H1 (cell line): ENCODE measurements around the gene ZNF407. TPM values are rescaled to one million over a fixed set of nuclear protein-coding genes. Genes with fewer than 3 reads are reported as not detected.

Experiments used
- CTCF ChIA-PET: fragments of 300-600 bp; sonication (Branson Sonifier 250); formaldehyde crosslinking; loops from one replicate; lab custom pipeline; 2021; ENCODE audit not compliant: partially characterized antibody; lab: Charles Lee
- POLR2A ChIA-PET: fragments of 300-600 bp; sonication (Branson Sonifier 250); formaldehyde crosslinking; loops from one replicate; lab custom pipeline; 2021; ENCODE audit warnings: inconsistent platforms; ENCODE audit not compliant: partially characterized antibody; lab: Charles Lee
- DNase-seq, 2 experiments: peaks; one replicate each; pipeline versions ENCODE4 v3.0.0 to v3.0.0-alpha.2; 2010 to 2022; ENCODE audit warnings: low spot score in 2 of 2, low read depth in 1 of 2, mixed read lengths in 1 of 2
- FAIRE-seq: peaks from 2 replicates; lab custom pipeline; 2011; peaks lifted over from hg19 to GRCh38; lab: Jason Lieb, UNC
- H2AFZ ChIP-seq: 2 replicates; pipeline ENCODE4 v1.8.1; 2012; ENCODE audit warnings: low read length, inconsistent platforms
- H2AK5ac ChIP-seq: 2 replicates; pipeline ENCODE4 v1.6.1; 2013; ENCODE audit warnings: low read depth, low read length
- H2BK120ac ChIP-seq: replicated peaks from 2 replicates; pipeline ENCODE3; 2013; ENCODE audit warnings: low read depth, low read length, inconsistent platforms
- H2BK12ac ChIP-seq: 2 replicates; pipeline ENCODE4 v1.6.1; 2013; ENCODE audit warnings: low read depth, low read length
- H2BK15ac ChIP-seq: 2 replicates; pipeline ENCODE4 v1.6.1; 2013; ENCODE audit warnings: low read length
- H2BK20ac ChIP-seq: 2 replicates; pipeline ENCODE4 v1.6.1; 2013; ENCODE audit warnings: low read length
- H2BK5ac ChIP-seq: 2 replicates; pipeline ENCODE4 v1.6.1; 2013; ENCODE audit warnings: low read depth, low read length
- H3K14ac ChIP-seq: 2 replicates; pipeline ENCODE4 v1.6.1; 2013; ENCODE audit warnings: inconsistent platforms; ENCODE audit not compliant: insufficient read length
- H3K18ac ChIP-seq: 2 replicates; pipeline ENCODE4 v1.6.1; 2013; ENCODE audit warnings: low read length; ENCODE audit errors: extremely low read depth
- H3K23ac ChIP-seq: 2 replicates; pipeline ENCODE4 v1.6.1; 2013; ENCODE audit warnings: inconsistent platforms; ENCODE audit not compliant: insufficient read length
- H3K23me2 ChIP-seq: 2 replicates; pipeline ENCODE4 v1.6.1; 2013; ENCODE audit warnings: low read depth, low read length
- H3K27ac ChIP-seq: 2 replicates; pipeline ENCODE4 v1.6.1; 2011; ENCODE audit warnings: low read depth, low read length, inconsistent platforms
- H3K27me3 ChIP-seq, 4 experiments: replicated peaks in 1 of 4; 1 replicate in 1 of 4; 2 replicates in 3 of 4; pipeline versions ENCODE4 v1.6.1 to v1.8.1; 2011 to 2013; ENCODE audit warnings: low read length in 3 of 4, mild to moderate bottlenecking in 3 of 4, inconsistent platforms in 2 of 4, mixed read lengths in 2 of 4, moderate library complexity in 1 of 4; ENCODE audit not compliant: control insufficient read depth in 3 of 4, insufficient read depth in 3 of 4; ENCODE audit errors: extremely low read depth in 1 of 4
- H3K36me3 ChIP-seq, 4 experiments: 2 replicates each; pipeline versions ENCODE4 v1.6.1 to v1.8.1; 2011 to 2013; ENCODE audit warnings: mild to moderate bottlenecking in 4 of 4, low read length in 3 of 4, moderate library complexity in 2 of 4, control low read depth in 1 of 4, inconsistent platforms in 1 of 4; ENCODE audit not compliant: insufficient read depth in 4 of 4, control insufficient read depth in 2 of 4
- H3K4ac ChIP-seq: replicated peaks from 2 replicates; pipeline ENCODE3; 2013; ENCODE audit warnings: low read length, low read depth, mixed read lengths, inconsistent platforms; ENCODE audit not compliant: insufficient read length
- H3K4me1 ChIP-seq, 4 experiments: replicated peaks in 1 of 4; 1 replicate in 1 of 4; 2 replicates in 3 of 4; pipeline versions ENCODE4 v1.6.1 to v1.8.1; 2011 to 2013; ENCODE audit warnings: low read length in 3 of 4, inconsistent platforms in 2 of 4, mixed read lengths in 1 of 4; ENCODE audit not compliant: insufficient read depth in 4 of 4, control insufficient read depth in 3 of 4
- H3K4me2 ChIP-seq, 2 experiments: 2 replicates each; pipeline versions ENCODE4 v1.6.1 to v1.8.1; 2011 to 2013; ENCODE audit warnings: low read depth in 2 of 2, low read length in 2 of 2, control low read depth in 1 of 2, inconsistent platforms in 1 of 2, mild to moderate bottlenecking in 1 of 2; ENCODE audit not compliant: insufficient read depth in 1 of 2
- H3K4me3 ChIP-seq, 4 experiments: fragments of 200-600, 300-600 bp in 1 of 4; sonication (generic), shearing (Covaris generic), sonication (Bioruptor Twin) in 1 of 4; 2 replicates each; pipeline versions ENCODE4 v1.5.1 to v1.8.1; 2011 to 2016; ENCODE audit warnings: low read length in 4 of 4, low read depth in 3 of 4, control low read depth in 2 of 4, inconsistent platforms in 2 of 4, mild to moderate bottlenecking in 2 of 4, mixed read lengths in 1 of 4, moderate library complexity in 1 of 4; ENCODE audit not compliant: insufficient read depth in 2 of 4; ENCODE audit errors: extremely low read depth in 1 of 4
- H3K56ac ChIP-seq: replicated peaks from 2 replicates; pipeline ENCODE3; 2013; ENCODE audit warnings: low read depth, mild to moderate bottlenecking, mixed read lengths, low read length, inconsistent platforms; ENCODE audit not compliant: insufficient read length
- H3K79me1 ChIP-seq: 2 replicates; pipeline ENCODE4 v1.6.1; 2013; ENCODE audit warnings: low read depth, low read length, control low read depth
- H3K79me2 ChIP-seq, 2 experiments: 2 replicates each; pipeline versions ENCODE4 v1.6.1 to v1.8.1; 2012 to 2013; ENCODE audit warnings: low read length in 2 of 2, mild to moderate bottlenecking in 2 of 2, inconsistent platforms in 1 of 2; ENCODE audit not compliant: insufficient read depth in 2 of 2, control insufficient read depth in 1 of 2
- H3K9ac ChIP-seq, 4 experiments: replicated peaks in 1 of 4; 1 replicate in 1 of 4; 2 replicates in 3 of 4; pipeline versions ENCODE4 v1.6.1 to v1.8.1; 2011 to 2013; ENCODE audit warnings: low read depth in 3 of 4, low read length in 3 of 4, control low read depth in 2 of 4, mild to moderate bottlenecking in 2 of 4, moderate library complexity in 2 of 4, inconsistent platforms in 1 of 4; ENCODE audit errors: extremely low read depth in 1 of 4
- H3K9me3 ChIP-seq, 2 experiments: 2 replicates each; pipeline versions ENCODE4 v1.6.1 to v1.8.1; 2012 to 2013; ENCODE audit warnings: mild to moderate bottlenecking in 2 of 2, moderate library complexity in 2 of 2, control low read depth in 1 of 2, inconsistent platforms in 1 of 2, low read depth in 1 of 2, low read length in 1 of 2, mixed read lengths in 1 of 2; ENCODE audit not compliant: insufficient read depth in 2 of 2
- H4K20me1 ChIP-seq, 2 experiments: replicated peaks in 1 of 2; 2 replicates each; pipeline versions ENCODE3 to v1.8.1; 2011 to 2013; ENCODE audit warnings: inconsistent platforms in 2 of 2, low read length in 2 of 2, mild to moderate bottlenecking in 1 of 2; ENCODE audit not compliant: insufficient read depth in 2 of 2, control insufficient read depth in 1 of 2
- H4K5ac ChIP-seq: 2 replicates; pipeline ENCODE4 v1.6.1; 2013; ENCODE audit warnings: low read length, low read depth, mixed read lengths, inconsistent platforms; ENCODE audit not compliant: insufficient read length
- H4K8ac ChIP-seq: 2 replicates; pipeline ENCODE4 v1.8.0; 2013; ENCODE audit warnings: mild to moderate bottlenecking, moderate library complexity, low read length, inconsistent platforms; ENCODE audit not compliant: insufficient read depth; ENCODE audit errors: extremely low read depth
- H4K91ac ChIP-seq: replicated peaks from 2 replicates; pipeline ENCODE3; 2013; ENCODE audit warnings: low read length, mixed read lengths, inconsistent platforms; ENCODE audit not compliant: insufficient read length
- ASH2L ChIP-seq: fragments of 200-600, 300-600 bp; sonication (generic); IDR thresholded peaks from one replicate; pipeline ENCODE4 v1.7.1; 2017; ENCODE audit warnings: low read length
- CBX8 ChIP-seq: fragments of 300-800, 300-1000 bp; sonication (generic); IDR thresholded peaks from 2 replicates; pipeline ENCODE4 v1.7.1; 2016; ENCODE audit warnings: low read depth, low read length, borderline replicate concordance
- RNF2 ChIP-seq: fragments of 200-900, 300-1000 bp; sonication (generic); IDR thresholded peaks from 2 replicates; pipeline ENCODE4 v1.7.1; 2016; ENCODE audit warnings: borderline replicate concordance, low read depth, mild to moderate bottlenecking, antibody characterized with exemption, low read length; ENCODE audit not compliant: poor library complexity, severe bottlenecking; ENCODE audit errors: missing control alignments
- WGBS, 2 experiments: shearing (Covaris generic) in 1 of 2; methylation state at CpG; one replicate each; pipeline versions ENCODE4 v1.1.6 to v1.1.7; 2013 to 2015; ENCODE audit warnings: low lambda C conversion rate in 2 of 2, mixed read lengths in 2 of 2, inconsistent platforms in 1 of 2, low coverage in 1 of 2, missing lambda C conversion rate in 1 of 2; ENCODE audit not compliant: insufficient replicate concordance in 2 of 2, insufficient coverage in 1 of 2, insufficient read length in 1 of 2; ENCODE audit errors: extremely low coverage in 1 of 2, missing lambda C conversion rate in 1 of 2; 5-methylcytosine and 5-hydroxymethylcytosine counted together
- polyA plus RNA-seq, 7 experiments: library from polyadenylated mRNA; depleted of rRNA in 3 of 7; stranded (reverse) in 5 of 7; unstranded in 2 of 7; fragments of >200 nt in 5 of 7; fragments of 200-250 nt in 2 of 7; gene quantifications; 1 replicate in 5 of 7; 2 replicates in 1 of 7; 4 replicates in 1 of 7; pipeline versions ENCODE4 v1.2.1 to v1.2.3, GENCODE V29; 2011 to 2013; ENCODE audit warnings: missing spikeins in 2 of 7, mixed read lengths in 2 of 7
- total RNA-seq: library from RNA; stranded (reverse); fragmentation: NEBNext Ultra II Directional; extraction: Animal tissue kit (Norgen Biotek cat#: 25700); gene quantifications from 2 replicates; pipeline ENCODE4 v1.2.1, GENCODE V29; 2021

Gene ZNF407
- total and polyA plus RNA-seq, 2 of the 8 experiments (the other 6 are each of a cell fraction or from before 2014, with no cell fraction given) = 1.5 to 6.8 TPM

DNA sequence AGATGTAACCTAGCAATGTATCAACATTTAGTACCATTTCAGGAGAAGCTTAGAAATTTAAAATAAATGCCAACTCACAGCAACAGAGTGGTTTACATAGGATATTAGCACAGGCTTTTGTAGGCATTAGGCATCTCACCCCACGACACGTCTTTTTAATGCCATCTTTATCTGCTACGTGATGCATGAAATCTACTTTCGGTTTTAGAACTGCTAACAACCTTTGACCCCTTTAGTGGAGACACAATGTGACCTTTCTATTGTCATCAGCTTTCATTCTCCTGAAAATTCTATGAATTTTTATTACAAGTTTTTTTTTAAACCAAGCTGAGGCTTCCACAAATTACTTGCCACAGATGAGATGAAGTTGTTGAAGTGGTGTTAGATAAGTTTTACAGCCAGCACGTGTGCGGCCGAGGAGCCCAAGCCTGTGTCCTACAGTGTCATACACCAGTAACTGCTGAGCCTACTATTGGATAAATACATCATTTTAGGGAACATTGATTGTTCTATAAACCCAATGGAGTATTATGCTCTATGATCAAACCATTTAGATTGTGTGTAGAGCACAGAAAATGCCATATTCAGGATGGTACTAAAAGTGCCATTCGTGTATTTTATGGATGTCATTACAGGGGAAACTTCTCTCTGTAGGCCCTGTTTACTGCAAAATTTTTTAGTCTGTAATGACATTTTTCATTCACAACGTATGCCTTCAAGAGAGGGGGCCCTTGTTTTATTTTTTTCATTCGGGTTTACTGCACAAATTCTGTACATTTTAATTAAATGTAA, 459.7 kb downstream of the ZNF407 start:
- no peaks in the 10 kb centered on the region for H4K20me1 ChIP-seq
- no peak overlapping the region for H3K9ac ChIP-seq
- no peak overlapping the region for H4K91ac ChIP-seq
- DNase-seq (no peak), FAIRE-seq (no peak)
- H2BK12ac ChIP-seq = no peak overlapping the region
- no peak overlapping the region for H3K4me3 ChIP-seq
- H3K79me1 ChIP-seq = no peaks in the 10 kb centered on the region; the same call in 1 of the 2 replicates
- H3K14ac ChIP-seq = no peak overlapping the region
- H2AK5ac ChIP-seq = no peak overlapping the region
- no peaks in the 10 kb centered on the region for H3K9me3 ChIP-seq
- 96% methylated on average over 10 of the region's 10 CpGs; no CpG with 5 or more reads in 1 of the 2 experiments for WGBS, 2 experiments
- ChIA-PET POLR2A (no interaction called here), CTCF (interaction anchor here (0.8 to 1.5 kb wide), 6 partner anchors 9 to 701 kb away, joined by 3 to 8 read pairs (median 3); no protein-coding TSS in a partner anchor)
- no peak overlapping the region for H3K23ac ChIP-seq
- no peak overlapping the region for H2BK20ac ChIP-seq
- no peaks in the 10 kb centered on the region for H3K23me2 ChIP-seq
- H2BK120ac ChIP-seq = no peak overlapping the region
- no peak overlapping the region for H3K18ac ChIP-seq
- H2BK5ac ChIP-seq = no peak overlapping the region
- no peaks in the 10 kb centered on the region for H3K36me3 ChIP-seq
- no peak overlapping the region for H3K4ac ChIP-seq
- H2BK15ac ChIP-seq = no peak overlapping the region
- no peak overlapping the region for H3K4me2 ChIP-seq
- no peak overlapping the region for H2AFZ ChIP-seq
- no peaks in the 10 kb centered on the region; a peak in 1 of 7 replicates for H3K4me1 ChIP-seq
- no peak overlapping the region for H4K5ac ChIP-seq
- no peaks in the 10 kb centered on the region for H3K27me3 ChIP-seq
- no peak overlapping the region for H4K8ac ChIP-seq
- no peaks in the 10 kb centered on the region for H3K79me2 ChIP-seq
- no peak overlapping the region for H3K56ac ChIP-seq
- H3K27ac ChIP-seq = no peak overlapping the region
- TF ChIP-seq RNF2 (no peak), CBX8 (no peak), ASH2L (no peak)
